ENCODE data around the gene MROH2A.

GRCh38 chr2:233871432-233871831 lies 93.3 kb downstream of the MROH2A start:
- TF ChIP-seq CTCF (IDR thresholded peaks at IDR 0.05) (no peak), EP300 (IDR thresholded peaks at IDR 0.05) (no peak)

Measured in stomach (tissue), 4 donors.